SHP77 (cell line): ENCODE results near the gene NATD1.

Experiments
- DNase-seq, 2 experiments: peaks; one replicate each; lab custom pipeline; 2025; lab: John Stamatoyannopoulos, UW

The NATD1 gene

GRCh38 chr17:21217346-21217745 is 35.9 kb downstream of the NATD1 start:
- DNase-seq, result no peak

- no peak for DNase-seq
Measured at GRCh38 chr17:21215935-21216334, 37.3 kb downstream of the NATD1 start.

DNA sequence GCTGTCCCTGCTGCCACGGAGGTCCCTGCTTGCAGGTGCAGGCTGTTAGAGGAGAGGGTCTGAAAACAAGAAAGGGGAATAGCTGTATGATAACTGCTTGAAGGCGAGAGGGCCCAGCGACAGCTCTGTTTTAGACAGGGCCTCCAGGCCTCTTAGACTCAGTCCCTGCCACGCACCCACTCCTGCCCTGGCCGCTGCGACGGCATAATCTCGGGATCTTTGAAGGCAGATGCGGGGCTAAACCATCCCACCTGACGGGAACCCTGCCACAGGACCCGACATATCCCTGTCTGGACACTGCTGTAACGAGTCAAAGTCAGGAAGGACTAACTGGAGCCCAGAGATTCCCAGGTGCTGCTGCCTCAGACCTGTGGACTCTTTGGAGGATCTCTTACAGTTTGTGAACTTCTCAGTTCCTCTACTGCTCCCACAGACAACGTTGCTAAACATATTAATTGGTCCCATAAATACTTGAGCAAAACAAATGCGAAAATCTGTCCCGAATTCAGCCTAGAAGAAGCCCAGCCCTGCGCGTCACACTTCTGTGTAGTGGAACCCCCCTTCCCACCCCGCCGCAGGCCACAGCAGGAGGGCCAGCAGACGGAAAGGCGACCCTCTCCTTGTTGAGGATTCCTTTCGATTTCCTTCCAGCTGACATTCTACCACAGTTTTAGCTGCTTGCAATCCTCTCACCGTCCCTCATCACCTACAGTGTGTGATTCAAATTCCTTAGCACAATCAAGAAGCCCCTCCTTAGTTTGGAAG is 38.3 kb downstream of the NATD1 start:
- DNase-seq, result no peak

GRCh38 chr17:21214015-21214776 is 39.0 kb downstream of the NATD1 start, which contains the start of gene TMEM11:
Gene TMEM11 (minus strand): TSS chr17:21214161. CDS start chr17:21214152, 9 bp downstream.
- peak; percentile 98 to 99 for DNase-seq

DNA sequence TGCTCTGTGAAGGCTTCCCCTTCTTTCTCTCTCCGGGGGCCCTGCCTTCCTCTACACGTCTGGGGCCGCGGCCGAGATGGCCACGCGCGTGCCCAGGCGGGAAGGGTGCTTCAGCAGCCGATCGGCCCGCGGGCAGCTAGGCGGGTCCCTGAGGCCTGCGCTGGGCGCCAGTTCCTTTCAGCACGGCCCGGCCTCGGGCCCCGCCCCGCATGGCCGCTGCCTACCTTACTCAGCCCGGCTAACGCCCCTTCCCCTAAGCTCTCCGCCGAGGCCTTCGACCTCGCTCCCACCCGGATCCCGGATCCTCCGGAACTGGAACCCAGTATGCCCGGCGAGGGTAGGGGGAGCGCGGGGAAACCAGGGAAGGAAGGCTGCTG is 39.6 kb downstream of the NATD1 start:
- DNase-seq, result peak in 1 of 2 experiments; percentile 63

DNA sequence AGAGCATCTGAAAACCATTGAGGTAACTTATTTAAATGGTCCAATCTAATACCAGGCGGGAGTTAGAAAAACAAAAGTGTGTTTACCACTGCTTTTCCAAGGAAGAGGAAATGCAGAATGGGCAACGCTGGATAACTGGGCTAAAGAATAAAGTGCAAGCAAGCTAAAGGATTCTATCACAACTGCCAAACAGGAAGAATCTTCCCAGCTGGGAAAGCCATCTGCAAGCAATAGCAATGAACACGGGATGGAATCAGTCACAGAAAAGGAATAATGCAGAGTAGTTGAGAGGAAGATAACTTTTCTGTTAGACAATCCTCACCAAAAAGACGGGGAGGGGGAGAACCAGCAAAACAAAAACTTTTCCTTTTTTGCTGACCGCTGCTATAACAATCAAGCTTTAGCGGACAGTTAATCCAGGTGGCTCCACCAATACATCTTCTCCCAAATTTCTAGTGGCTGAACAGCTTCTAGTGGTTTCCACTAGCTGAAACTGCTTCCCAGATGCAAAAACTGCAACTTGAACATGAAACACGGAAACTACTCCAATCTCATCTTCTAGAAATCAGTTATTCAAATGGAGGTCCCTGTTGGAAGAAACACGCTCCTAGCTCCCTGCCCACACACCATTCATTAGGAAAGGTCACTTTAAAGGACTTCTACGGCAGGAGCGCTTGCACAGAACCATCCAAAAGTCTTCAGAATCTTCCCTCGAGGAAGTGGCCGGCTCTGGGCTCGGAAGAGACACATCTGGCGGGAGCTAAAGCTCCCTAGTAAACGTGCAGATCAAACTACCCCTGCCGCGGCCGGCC is 40.2 kb downstream of the NATD1 start:
- no peak for DNase-seq

- DNase-seq, result no peak
Measured at GRCh38 chr17:21211825-21212479, 41.3 kb downstream of the NATD1 start.

DNA sequence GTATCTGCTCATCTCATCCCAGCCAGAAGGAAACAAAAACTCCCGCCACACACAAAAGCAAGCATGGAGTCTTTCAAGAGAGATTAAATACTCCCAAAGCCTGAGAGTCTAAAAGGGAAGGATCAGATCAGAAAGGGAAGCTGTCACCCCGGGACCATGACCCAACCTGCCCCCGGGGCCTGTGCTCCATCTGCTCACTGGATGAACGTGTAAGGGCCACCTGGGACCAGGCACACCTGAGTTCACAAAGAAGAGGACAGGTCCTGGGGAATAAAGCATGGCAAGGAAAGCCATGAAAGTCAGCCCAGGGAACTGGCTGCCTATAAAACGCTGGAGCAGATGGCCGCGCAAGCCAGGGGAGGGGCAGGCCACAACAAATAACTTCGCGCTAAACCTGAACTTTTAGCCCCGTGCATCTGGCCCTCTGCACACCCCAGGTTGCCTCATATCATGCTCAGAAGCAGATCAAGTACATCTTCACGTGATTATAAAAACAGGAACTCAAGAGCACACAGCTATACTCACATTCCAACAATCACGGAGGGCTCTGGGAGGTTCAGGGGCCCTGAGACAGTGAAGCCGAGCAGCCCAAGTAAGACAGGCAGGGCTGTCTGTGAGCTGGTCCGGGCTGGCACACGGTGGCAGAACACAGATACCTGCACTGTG is 42.7 kb downstream of the NATD1 start:
- no peak for DNase-seq

GRCh38 chr17:21209511-21210175 is 43.6 kb downstream of the NATD1 start:
- DNase-seq, result no peak

DNA sequence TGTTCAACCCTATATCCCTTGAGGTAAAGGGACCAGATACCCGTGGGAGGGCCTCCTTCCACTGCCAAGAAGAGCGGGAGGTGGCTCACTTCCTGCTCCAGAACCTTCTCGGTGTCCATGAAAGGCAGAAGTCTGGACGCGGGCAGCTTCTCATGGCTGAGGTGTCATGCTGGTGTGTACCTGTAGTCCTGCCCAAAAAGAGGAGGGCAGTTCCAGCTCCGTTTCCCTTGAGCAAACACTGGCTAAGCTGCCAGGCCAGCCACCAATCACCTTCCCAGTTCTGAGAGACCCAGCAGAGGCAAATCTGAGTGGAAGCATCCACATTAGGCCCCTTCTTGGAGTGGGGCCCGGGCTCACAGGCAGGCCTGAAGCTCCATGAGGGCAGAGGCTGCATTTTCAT is 44.9 kb downstream of the NATD1 start:
- DNase-seq, result no peak

GRCh38 chr17:21204935-21205334 is 48.3 kb downstream of the NATD1 start:
- no peak for DNase-seq

DNA sequence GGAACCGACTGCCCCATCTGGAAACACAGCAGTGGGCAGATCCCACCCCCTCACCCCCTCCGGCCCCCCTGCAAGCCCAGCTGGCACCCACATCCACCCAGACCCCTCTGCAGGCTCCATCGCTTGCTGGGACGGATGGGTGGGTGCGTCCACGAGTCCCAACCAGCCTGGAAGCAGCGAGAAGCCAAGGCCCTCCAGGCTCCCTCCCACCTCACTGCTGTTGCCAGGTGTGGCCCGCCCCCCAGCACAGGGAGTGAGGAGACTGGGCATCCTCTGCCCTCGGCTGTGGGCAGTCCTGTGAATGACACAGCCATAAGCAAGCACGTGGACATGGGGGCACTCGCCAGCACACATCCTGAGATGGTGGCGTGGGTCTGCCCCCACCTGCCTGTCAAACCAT is 50.7 kb downstream of the NATD1 start:
- no peak for DNase-seq

GRCh38 chr17:21201874-21202273 is 51.3 kb downstream of the NATD1 start:
- DNase-seq, result no peak

GRCh38 chr17:21201298-21201595 is 52.0 kb downstream of the NATD1 start:
- no peak for DNase-seq

GRCh38 chr17:21200590-21201297 is 52.5 kb downstream of the NATD1 start:
- DNase-seq, result no peak

- no peak for DNase-seq
Measured at GRCh38 chr17:21199856-21200255, 53.4 kb downstream of the NATD1 start.

- DNase-seq, result no peak
Measured at GRCh38 chr17:21199311-21199710, 53.9 kb downstream of the NATD1 start.

DNA sequence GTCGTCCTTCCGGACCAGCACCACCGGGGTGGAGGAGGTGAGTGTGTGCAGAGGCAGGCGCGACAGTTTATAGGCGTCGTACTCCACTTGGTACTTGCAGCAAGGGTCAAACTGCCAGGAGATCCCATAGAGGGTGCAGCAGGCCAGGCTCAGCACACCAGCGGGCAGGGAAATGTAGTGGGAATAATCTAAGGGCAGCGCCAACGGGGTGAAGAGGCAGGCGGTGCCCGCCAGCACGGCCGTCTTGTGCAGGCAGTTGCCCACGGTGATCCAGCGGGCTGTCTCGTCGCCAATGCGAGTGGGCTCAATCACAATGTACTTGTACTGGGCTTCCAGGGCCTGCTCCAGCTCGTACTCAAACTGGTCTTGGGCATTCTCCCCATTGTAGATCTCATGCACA is 54.8 kb downstream of the NATD1 start:
- DNase-seq, result no peak

- no peak for DNase-seq
Measured at GRCh38 chr17:21196126-21196525, 57.1 kb downstream of the NATD1 start.

DNA sequence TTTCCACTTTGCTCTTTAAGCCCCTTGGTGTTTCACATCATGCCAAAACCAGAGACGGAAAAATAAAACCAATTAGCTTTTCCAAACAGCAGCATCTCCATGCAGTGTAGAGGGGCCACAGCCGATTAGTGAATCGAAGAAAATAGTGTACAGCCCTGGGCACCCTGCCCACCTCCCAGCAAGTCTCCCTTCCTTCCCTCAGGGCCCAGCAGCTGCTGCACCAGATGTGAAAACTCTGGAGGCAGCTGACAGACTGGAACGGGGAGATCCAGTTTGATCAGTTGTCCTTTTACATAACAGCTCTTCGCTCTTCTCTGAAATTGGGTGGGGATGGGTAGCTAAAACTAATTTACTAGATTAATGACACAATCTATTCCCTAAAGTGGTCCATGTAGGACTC is 58.5 kb downstream of the NATD1 start:
- DNase-seq, result no peak
